Vagina (tissue), 2 donors: ENCODE data around the gene BDKRB1. TPM values are rescaled to one million over a fixed set of nuclear protein-coding genes. Genes with fewer than 3 reads are reported as not detected.

Experiments used
- DNase-seq, 2 donors: peaks; one replicate each; pipeline ENCODE4 v3.0.0-alpha.2; 2017; ENCODE audit errors: extremely low spot score in 2 of 2
- H3K27ac ChIP-seq: fragments of 200-600 bp; sonication (generic); one replicate; pipeline ENCODE4 v1.5.1; 2019
- H3K27me3 ChIP-seq: fragments of 200-600 bp; sonication (generic); one replicate; pipeline ENCODE4 v1.5.1; 2019
- H3K36me3 ChIP-seq, 2 donors: fragments of 200-600 bp; sonication (generic); one replicate each; pipeline ENCODE4 v1.5.1; 2017 to 2019
- H3K4me1 ChIP-seq: fragments of 200-600 bp; sonication (generic); one replicate; pipeline ENCODE4 v1.5.1; 2019
- H3K4me3 ChIP-seq, 2 donors: fragments of 200-600 bp; sonication (generic); 1 replicate in 1 of 2; 2 replicates in 1 of 2; pipeline ENCODE4 v1.5.1; 2016 to 2019
- H3K9me3 ChIP-seq: fragments of 200-600 bp; sonication (generic); one replicate; pipeline ENCODE4 v1.5.1; 2019
- CTCF ChIP-seq, 3 experiments: fragments of 450-650 bp in 2 of 3; fragments of 200-600 bp in 1 of 3; sonication (generic) in 1 of 3; IDR thresholded peaks; one replicate each; pipeline ENCODE4 v1.5.1; 2017 to 2019; ENCODE audit warnings: antibody characterized with exemption in 3 of 3, mild to moderate bottlenecking in 2 of 3, moderate library complexity in 2 of 3
- POLR2A ChIP-seq, 2 donors: fragments of 450-650 bp; IDR thresholded peaks; one replicate each; pipeline ENCODE4 v1.6.1; 2017; ENCODE audit warnings: antibody characterized with exemption in 2 of 2, mild to moderate bottlenecking in 2 of 2, moderate library complexity in 2 of 2
- POLR2AphosphoS5 ChIP-seq, 2 donors: sonication (generic); formaldehyde crosslinking; IDR thresholded peaks; one replicate each; pipeline ENCODE4 v1.9.0; 2017; ENCODE audit warnings: antibody characterized with exemption in 2 of 2, mild to moderate bottlenecking in 2 of 2, low read depth in 1 of 2; ENCODE audit not compliant: insufficient read depth in 1 of 2
- intact Hi-C: fragments of 100-400 bp; cut with DNase I; formaldehyde crosslinking; loops from one replicate; pipeline ENCODE4 v1.15.1; 2023
- total RNA-seq: library from RNA; depleted of rRNA; stranded (reverse); fragments of >200 nt; gene quantifications from one replicate; pipeline ENCODE4 v1.2.3, GENCODE V29; 2016

Gene BDKRB1
- total RNA-seq, 1 donor from 2014 or later: 2.5 TPM

GRCh38 chr14:96245710-96246538 lies 10.1 kb upstream of the BDKRB1 start:
- no peak overlapping the region for H3K4me3 ChIP-seq
- peaks cover 0 to 24% of the 10 kb centered on the region in 2 donors for H3K36me3 ChIP-seq
- H3K27me3 ChIP-seq: no peaks in the 10 kb centered on the region
- H3K9me3 ChIP-seq: no peaks in the 10 kb centered on the region
- peak in 1 of 2 donors; percentile 64 for TF ChIP-seq POLR2AphosphoS5 (IDR thresholded peaks at IDR 0.05; ENCODE audit: insufficient read depth in 1 of 2, low read depth in 1 of 2)
- no peak for TF ChIP-seq CTCF (IDR thresholded peaks at IDR 0.05)
- no peak for TF ChIP-seq POLR2A (IDR thresholded peaks at IDR 0.05)
- intact Hi-C loops: no loop called here
- H3K4me1 ChIP-seq: peaks cover 32% of the 10 kb centered on the region
- H3K27ac ChIP-seq: peak overlapping the region; percentile 81
- DNase-seq: no peak

GRCh38 chr14:96246539-96246847 lies 9.5 kb upstream of the BDKRB1 start:
- no peaks in the 10 kb centered on the region for H3K9me3 ChIP-seq
- peak overlapping the region; percentile 81 for H3K27ac ChIP-seq
- H3K27me3 ChIP-seq: no peaks in the 10 kb centered on the region
- peak in 1 of 2 donors; percentile 95 for DNase-seq
- H3K36me3 ChIP-seq: peaks cover 0 to 19% of the 10 kb centered on the region in 2 donors
- no peak overlapping the region for H3K4me3 ChIP-seq
- TF ChIP-seq POLR2A (IDR thresholded peaks at IDR 0.05) (no peak), CTCF (IDR thresholded peaks at IDR 0.05) (no peak), POLR2AphosphoS5 (IDR thresholded peaks at IDR 0.05; ENCODE audit: insufficient read depth in 1 of 2, low read depth in 1 of 2) (peak in 1 of 2 donors; percentile 65)
- peaks cover 32% of the 10 kb centered on the region for H3K4me1 ChIP-seq
- intact Hi-C loops: no loop called here

GRCh38 chr14:96247031-96247430 lies 9.0 kb upstream of the BDKRB1 start:
- peaks cover 32% of the 10 kb centered on the region for H3K4me1 ChIP-seq
- no peak for DNase-seq
- no peak overlapping the region for H3K4me3 ChIP-seq
- H3K9me3 ChIP-seq: no peaks in the 10 kb centered on the region
- no peak for TF ChIP-seq POLR2A (IDR thresholded peaks at IDR 0.05)
- no peak for TF ChIP-seq POLR2AphosphoS5 (IDR thresholded peaks at IDR 0.05; ENCODE audit: insufficient read depth in 1 of 2, low read depth in 1 of 2)
- TF ChIP-seq CTCF (IDR thresholded peaks at IDR 0.05): no peak
- peak overlapping the region; percentile 81 for H3K27ac ChIP-seq
- H3K36me3 ChIP-seq: peaks cover 0 to 13% of the 10 kb centered on the region in 2 donors
- H3K27me3 ChIP-seq: no peaks in the 10 kb centered on the region
- intact Hi-C loops: no loop called here

- peak in 1 of 2 donors; percentile 96 for DNase-seq
- no peaks in the 10 kb centered on the region for H3K27me3 ChIP-seq
- H3K27ac ChIP-seq: peak overlapping the region; percentile 81
- no peak for TF ChIP-seq CTCF (IDR thresholded peaks at IDR 0.05)
- TF ChIP-seq POLR2AphosphoS5 (IDR thresholded peaks at IDR 0.05; ENCODE audit: insufficient read depth in 1 of 2, low read depth in 1 of 2): peak; percentile 45 to 46
- H3K4me3 ChIP-seq: no peak overlapping the region
- intact Hi-C loops: no loop called here
- peaks cover 39% of the 10 kb centered on the region for H3K4me1 ChIP-seq
- H3K9me3 ChIP-seq: no peaks in the 10 kb centered on the region
- H3K36me3 ChIP-seq: no peaks in the 10 kb centered on the region
Measured at GRCh38 chr14:96249029-96249428, 7.0 kb upstream of the BDKRB1 start.

- TF ChIP-seq POLR2A (IDR thresholded peaks at IDR 0.05): no peak
- TF ChIP-seq CTCF (IDR thresholded peaks at IDR 0.05): no peak
- no peak for TF ChIP-seq POLR2AphosphoS5 (IDR thresholded peaks at IDR 0.05; ENCODE audit: insufficient read depth in 1 of 2, low read depth in 1 of 2)
Measured at GRCh38 chr14:96250485-96250884, 5.5 kb upstream of the BDKRB1 start.

More at GRCh38 chr14:96250485-96250884, 5.5 kb upstream of the BDKRB1 start:
- no peaks in the 10 kb centered on the region for H3K36me3 ChIP-seq
- no peak overlapping the region for H3K27ac ChIP-seq
- no peaks in the 10 kb centered on the region for H3K9me3 ChIP-seq
- H3K4me3 ChIP-seq: no peak overlapping the region
- no peaks in the 10 kb centered on the region for H3K27me3 ChIP-seq
- DNase-seq: no peak
- intact Hi-C loops: no loop called here
- peaks cover 44% of the 10 kb centered on the region for H3K4me1 ChIP-seq
